COLO829 (cell line): Measurements from ENCODE around the gene PIP4K2C.
"Not testable (repeated sequence)": the region's sequence is repeated elsewhere in the genome, so short reads cannot be mapped to it uniquely, and the experiment has no call there.

Source experiments
- DNase-seq: peaks from one replicate; pipeline ENCODE4 v3.0.0; 2012; ENCODE audit warnings: low spot score

PIP4K2C gene

DNA sequence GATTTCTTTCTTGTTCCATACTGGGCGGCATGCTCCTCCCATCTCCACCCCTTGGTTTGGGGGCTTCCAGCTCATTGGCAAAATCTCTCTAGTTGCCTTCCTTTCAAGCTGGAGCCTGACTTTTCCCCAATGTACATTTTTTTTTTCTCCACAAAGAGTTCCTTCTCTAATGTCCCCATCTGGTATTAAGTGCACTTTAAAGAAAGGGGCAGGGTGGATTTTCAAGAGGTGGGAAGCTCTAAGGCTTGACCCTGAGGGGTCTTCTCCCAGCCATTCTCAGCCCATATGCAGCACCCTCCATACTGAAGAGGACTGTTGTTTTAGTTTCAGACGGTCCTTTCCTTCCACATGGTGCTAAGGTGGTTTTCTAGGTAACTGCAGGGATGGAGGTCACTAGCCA is 5.8 kb upstream of the PIP4K2C start:
- DNase-seq = no peak

DNA sequence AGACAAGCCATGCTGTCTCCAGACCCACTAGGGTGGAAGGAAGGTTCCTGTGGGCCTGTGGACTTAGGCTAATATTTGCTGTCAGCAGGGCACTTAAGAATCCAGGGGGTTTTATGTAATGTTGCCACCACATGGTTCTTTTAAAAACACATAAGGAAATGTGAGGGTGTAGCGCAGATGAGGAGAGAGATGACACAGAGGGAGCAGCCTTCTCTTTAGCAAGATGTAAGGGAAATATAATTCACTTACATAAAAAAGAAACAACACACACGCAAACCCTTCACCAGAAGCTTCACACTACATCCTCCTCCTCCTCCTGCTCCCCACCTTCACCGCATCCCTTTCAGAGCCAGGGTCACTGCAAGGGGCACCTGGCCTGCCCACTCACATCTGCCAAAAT is 4.9 kb upstream of the PIP4K2C start:
- no peak for DNase-seq

DNA sequence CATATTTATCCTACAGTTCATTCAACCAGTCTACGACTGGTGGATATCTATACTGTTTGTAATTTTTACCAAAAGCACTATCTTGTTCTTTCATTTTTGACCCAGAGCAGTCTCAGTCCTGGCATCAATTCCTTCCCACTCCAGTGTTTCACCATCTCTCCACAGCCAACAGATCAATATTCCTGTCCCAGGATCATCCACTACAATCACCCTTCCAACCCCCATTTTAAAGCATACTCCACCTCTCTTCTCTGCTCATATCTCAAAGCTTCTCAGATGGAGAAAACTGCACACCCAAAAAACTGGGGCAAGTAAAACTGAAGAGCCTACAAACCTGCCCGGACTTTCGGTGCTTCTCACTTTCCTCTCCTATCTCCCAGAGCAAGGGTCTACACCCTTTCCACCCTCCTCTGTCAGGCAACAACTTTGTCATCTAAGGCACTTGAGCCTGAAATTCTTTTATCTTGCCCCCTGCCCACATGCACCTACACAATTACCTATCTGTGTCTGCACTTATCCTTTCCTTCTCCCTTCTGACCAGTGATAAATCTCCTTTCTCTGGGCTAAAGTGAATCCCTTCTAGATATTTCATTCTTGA is 4.1 kb upstream of the PIP4K2C start:
- no peak for DNase-seq

DNA sequence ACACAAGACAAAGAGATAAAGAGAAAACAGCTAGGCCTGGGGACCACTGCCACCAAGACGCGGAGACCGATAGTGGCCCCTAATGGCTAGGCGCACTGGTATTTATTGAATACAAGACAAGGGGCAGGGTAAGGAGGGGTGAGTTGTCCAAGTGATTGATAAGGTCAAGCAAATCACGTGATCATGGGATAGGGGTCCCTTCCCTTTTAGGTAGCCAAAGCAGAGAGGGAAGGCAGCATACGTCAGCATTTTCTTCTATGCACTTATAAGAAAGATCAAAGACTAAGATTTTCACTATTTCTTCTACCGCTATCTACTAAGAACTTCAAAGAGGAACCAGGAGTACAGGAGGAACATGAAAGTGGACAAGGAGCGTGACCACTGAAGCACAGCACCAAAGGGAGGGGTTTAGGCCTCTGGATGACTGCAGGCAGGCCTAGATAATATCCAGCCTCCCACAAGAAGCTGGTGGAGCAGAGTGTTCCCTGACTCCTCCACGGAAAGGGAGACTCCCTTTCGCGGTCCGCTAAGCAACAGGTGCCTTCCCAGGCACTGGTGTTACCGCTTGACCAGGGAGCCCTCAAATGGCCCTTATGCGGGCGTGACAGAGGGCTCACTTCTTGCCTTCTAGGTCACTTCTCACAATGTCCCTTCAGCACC is 1.9 kb upstream of the PIP4K2C start:
- not testable (repeated sequence) for DNase-seq

DNA sequence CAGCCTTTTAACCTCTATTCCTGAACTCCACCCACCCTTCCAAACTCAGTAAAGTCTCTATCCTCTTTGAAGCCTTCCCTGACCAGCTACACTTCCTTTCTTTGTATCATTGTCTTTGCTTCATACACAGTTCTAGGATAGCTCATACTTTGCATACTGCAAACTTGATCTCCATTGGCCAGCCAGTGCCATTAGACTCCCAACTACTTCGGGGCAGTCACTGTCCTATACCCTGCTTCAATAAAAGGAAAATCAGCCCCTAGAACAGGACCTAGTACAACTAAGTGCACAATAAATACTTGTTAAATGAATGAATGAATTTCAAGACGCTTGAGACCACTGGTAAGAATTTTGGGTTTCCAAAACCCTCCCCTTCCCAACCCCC is 521 bp upstream of the PIP4K2C start:
- no peak for DNase-seq

DNA sequence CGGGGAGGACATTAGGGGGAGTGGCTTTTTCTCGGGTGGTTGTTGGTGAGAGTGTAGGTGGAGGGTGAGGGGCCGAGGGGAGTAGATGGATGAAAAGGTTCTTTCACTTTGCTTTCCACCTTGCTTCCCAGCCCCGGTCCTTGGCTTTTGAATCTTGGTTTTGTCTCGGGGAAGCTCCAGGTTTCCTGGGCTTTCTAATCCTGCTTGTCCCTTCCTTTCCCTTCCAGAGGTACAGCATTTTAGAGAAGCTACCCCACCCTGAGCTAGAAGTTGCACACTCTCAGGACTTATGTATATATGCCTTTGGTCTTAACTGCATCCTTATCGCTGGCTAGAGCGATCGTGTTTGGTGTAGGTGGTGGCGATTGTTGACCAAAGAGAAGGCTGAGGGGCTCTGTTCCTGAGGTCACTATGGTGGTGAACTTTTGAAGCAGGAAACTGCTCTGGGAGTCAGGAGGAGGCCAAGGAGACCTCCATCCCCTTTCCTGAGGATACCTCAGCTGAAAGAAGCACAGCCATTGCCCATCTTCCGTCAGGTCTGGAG is 862 bp downstream of the PIP4K2C start:
- DNase-seq = no peak

DNA sequence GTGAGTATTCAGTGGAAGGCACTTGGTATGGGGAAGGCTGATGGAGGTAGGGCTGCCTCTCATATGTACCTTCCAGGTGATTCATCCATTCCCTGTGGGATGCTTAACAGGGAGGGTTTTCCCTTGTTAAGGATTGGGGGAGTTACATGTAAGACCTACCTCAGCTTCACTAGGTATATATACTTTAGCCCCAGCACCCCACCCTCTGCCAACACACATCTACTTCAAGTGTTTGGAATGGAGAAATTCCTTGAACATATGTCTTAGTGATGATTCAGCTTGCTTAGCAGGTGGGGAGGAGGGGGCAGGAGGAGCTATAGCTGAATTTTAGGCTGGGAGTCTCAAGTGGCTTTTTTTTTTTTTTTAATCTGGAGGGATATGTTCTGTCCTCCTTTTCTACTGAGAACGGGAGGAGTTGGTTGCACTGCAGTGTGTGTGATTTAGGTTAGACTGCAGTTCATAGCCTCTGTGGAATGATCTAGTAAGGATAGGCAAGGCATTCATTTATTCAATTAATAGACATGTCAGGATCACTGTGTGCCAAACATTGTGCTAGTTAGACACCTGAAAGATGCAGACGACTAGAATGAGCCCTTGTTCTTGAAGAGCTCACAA is 1.7 kb downstream of the PIP4K2C start:
- no peak for DNase-seq

DNA sequence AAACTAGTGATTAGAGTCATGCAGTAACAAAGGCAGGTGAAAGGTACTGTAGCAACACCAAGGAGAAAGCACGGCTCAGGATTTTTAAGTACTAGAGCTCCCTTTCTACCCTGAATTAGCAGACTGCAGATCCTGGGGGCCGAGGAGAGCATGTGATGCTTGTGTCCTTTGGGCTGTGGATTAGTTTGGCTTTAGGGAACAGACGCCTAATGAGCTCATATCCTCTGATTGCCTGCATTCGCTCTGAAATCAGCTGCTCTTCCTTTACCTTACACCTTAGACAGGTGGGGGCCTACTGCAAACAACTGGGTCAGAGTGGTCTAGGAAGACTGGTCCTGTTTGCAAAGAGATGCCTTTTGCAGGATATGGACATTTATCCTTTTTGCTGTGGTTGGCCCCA is 2.2 kb downstream of the PIP4K2C start:
- no peak for DNase-seq

DNA sequence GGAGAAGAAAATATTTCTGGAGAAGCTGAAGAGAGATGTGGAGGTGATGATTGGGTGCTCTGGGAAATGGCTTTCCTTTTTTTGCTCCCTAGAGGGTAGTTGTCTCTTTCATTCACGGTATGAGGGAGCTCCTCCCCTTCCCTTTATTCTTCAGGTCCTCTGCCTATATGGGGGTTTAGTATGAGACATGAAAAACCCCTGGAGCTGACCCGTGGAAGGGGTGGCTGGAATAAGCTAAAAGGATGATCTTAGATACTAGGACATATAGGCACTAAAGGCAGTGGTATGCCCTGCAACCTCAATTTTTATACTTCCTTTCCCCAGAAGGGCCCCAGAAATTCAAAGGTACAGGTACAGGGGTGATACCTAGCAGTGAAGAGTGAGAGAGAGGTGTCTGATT is 9.4 kb downstream of the PIP4K2C start:
- no peak for DNase-seq

DNA sequence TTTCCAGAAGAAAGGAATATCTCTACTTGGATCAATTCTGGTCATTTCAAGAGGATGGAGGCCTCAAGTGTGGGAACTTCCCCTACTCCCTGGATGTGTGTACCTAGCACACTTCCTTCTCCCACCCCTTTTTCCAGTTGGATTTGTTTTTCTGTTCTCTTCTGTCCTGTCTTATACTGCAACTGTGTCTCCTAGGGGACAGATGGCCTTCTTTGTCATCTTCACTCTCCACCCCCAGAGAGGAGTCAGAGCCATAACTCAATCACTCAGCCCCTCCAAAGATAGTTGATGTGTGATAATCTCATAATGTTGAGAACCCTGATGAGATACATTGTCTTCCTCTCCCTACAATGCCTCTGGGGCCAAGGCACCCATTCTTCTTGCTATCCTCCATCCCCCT is 11.6 kb downstream of the PIP4K2C start:
- DNase-seq = no peak

DNA sequence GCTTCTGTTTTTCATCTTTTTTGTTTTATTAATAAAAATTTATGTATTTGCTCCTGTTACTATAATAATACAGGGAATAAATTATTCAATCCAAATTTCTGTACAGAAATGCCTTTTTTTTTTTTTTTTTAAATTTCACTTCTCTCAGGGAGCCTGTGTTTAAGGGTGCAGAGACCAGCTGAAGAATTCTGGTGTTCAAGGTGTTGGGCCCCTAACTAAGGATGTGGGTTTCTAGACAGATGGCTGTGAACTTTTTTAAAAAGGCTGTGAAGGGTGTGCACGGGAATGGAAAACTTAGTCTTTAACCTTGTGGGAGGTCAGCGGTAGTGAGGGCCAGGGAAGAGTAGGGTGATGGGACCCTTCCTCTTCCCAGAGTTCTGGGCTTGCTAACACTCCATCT is 12.3 kb downstream of the PIP4K2C start:
- no peak for DNase-seq

DNA sequence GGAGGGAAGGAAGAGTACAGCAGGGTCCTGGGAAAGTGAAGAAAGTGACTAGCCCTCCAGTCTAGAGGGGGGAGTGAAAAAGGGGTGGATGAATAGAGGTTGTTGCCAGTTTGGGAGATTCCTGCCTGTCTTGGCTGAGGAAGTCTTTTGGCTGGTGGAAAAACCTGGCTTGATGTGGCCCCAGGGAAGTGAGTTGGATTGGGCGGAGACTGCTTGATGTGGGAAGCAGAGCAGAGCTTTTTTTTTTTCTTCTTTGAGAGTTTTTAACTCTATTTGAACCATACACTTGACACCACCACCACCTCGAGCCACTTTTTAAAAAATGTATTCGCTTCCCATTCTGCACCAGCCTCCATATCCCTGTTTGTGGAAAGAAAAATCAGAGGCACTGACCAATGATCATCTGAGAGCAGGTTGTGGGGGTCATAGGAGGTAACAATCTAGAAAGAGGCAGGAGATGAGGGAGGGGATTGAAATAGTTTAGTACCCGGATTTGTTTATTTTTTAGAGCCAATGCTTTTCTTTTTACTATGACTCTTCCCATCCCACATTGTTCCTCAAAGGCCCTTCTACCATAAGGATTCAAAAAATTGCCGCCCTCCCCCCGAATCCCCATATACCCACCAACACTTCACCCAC is 12.9 kb downstream of the PIP4K2C start:
- peak; percentile 66 for DNase-seq

DNA sequence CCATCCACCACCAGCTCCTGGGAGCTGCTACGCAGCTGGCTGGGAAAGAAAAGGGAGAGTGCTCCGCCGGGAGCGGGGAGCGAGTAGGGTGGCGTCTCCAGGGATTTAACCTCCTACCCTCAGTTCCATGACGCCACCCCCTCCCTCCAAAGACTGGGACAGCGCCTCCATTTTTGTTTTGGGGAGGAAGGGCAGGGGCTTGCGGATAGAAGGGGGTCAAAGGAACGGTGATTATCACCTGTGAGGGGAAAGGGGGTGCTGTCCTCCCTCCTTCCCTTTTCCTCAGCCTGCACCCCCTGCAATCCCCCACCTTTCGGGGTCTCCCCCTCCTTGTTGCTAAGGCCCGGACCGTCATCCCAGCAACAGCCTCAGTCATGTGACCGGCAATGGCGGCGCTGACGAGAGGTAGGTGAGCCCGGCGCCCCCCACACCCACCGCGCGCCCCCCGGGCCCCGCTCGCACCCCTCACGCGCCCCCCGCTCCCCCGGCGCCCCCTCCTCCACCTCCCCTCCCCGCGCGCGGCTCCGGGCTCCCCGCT is 13.5 kb downstream of the PIP4K2C start, which contains the start of gene DTX3:
TSS of gene DTX3 (plus strand) at position 371 of the 538 bp plus-strand sequence. CDS start 1,694 bp downstream, outside the sequence.
- peak; percentile 18 for DNase-seq

DNA sequence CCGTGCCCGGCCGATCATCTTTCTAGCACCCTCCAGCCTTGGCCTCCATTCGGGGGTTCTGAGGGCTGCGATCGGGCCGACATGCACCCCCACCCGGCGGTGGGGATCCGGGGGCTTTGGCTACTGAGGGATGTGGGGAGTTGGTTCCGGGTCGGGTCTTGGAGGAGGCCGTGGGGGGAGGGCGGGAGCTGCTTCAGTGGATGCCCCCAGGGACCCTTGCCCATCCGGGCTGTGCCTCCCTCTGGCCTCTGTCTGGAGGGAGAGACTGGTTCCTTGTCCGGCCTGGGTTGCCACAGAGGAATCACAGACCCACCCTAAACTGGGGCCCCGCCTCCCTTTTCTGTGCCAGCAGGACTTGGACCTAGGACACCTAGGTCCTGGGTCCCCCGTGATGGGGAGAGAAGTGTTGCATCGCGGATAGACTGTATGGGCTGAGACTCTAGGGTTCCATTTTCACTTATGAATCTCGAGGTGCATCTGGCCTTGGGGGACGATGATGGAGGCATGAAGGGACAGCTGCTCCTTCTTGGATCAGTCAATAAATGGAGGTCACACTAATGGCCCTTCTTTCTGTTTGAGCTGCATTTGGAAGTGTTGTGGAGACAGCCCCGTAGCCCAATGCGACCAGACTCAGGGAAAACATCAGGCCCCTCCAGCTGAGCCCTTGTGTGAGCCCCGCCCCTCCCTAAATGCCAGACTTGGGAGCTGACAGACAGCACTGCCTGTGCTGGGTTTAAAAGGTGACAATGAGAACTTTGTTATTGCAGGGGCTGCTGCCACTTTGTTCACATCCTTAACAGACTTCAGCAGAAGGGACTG is 14.2 kb downstream of the PIP4K2C start:
- no peak for DNase-seq

DNA sequence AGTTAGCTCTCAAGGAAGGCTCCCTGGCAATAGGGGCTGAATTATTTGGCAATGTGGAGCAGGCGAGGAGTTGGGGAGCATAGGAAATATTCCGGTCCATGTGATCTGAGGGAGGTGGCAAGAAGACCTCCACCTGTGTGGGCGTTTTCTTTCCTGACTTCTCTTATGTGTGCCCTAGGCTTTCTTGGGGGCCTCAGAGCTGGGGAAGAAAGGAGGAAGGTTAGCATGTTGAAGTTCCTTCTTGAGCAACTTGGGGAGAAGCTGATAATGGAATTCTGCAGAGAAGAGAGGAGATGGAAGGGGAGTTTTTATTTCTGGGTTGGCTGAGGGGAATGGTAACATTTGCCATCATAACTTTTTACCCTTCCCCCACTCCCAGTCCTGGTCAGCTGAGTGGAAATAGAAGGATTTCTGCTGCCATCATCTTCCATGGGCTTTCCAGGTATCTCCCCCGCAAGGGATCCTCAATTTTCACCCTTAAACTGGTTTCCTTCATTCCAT is 14.9 kb downstream of the PIP4K2C start:
- DNase-seq = no peak

DNA sequence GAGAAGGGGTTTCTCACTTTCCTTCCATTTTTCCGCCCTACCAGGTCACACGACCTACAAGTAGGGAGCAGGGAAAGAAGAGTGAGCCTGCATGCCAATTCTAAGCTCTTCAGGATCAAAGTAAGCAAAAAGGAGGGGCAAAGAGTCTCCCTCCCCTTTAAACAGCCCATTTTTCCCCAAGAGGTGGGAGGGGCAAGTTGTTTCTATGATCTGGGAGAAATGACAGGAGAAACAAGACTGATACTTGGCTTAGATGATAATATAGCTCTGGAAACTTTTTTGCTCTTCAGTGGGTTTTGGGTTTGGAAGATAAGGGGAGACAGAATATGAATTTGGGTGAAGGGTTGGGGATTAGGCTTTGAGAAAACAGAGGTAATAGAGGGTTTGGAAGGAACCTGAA is 15.4 kb downstream of the PIP4K2C start:
- DNase-seq = no peak

DNA sequence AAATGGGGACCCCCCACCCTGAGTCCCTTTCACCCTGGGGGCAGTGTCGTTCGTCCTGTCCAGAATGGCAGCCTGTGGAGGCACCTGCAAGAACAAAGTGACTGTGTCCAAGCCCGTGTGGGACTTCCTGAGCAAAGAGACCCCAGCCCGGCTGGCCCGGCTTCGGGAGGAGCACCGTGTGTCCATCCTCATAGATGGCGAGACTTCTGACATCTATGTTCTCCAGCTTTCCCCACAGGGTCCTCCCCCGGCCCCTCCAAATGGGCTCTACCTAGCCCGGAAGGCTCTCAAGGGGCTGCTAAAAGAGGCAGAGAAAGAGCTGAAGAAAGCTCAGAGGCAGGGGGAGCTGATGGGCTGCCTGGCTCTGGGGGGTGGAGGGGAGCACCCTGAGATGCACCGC is 15.8 kb downstream of the PIP4K2C start:
- DNase-seq = no peak

DNA sequence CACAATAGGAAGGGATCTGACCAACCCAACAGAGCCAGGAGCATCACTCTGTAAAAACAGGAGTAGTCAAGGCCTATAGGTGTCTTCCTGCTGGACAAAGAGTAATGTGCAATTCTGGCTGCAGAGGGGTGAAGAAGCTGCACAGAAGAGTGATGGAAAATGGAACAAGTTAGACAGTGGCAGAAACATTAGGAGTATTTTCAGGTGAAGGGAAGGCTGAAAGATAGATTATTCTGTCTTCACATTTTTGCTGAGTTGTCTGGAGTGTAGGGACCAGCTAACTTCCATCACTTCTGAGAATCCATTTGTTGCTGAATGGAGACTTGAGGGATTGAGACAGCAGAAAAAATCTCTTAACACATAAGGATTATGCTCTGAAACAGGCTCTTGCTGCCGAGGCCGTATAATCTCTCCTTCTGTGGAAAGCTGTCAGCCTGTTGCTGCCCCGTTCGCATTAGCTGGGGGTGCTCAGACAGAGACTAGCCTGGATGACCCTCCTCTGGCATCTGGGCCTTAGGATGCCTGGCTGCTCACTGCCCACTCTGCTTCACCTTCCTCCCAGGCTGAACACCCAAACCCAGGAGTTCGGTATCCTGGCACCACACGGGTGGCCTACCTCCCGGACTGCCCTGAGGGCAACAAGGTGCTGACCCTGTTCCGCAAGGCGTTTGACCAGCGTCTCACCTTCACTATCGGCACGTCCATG is 17.1 kb downstream of the PIP4K2C start:
- DNase-seq = no peak

DNA sequence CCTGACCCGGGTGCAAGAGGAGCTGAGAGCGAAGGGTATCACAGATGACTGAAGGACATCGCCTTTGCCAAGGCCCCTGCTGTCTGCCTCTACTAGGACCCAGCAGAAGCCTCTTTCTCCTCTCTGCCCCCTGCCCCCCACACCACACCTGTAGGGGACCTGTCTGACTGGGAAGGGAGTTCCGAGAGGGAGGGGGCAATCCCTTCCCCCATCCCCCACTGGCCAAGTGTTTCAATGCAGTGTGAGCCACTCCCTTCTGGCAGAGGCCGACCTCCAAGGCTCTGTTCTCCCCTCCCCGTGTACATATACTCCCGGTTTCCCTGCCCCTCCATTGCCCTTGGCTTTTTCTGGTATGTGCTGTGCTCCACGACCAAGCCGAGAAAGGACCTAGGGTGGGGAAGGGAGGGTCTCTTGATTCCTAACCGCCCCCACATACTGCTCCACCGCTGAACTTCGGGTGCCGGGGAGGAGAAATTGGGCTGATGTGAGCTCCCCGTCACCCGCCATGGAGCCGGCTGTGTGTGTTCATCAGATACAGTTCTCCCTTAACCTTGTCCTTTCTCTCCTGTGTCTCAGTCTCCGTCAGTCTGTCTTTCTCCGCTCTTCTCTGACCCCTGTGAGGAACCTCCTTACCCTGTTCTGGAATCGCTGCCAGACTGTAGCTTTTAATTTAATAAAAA is 18.2 kb downstream of the PIP4K2C start:
- DNase-seq = no peak
